SK-N-SH treated with all-trans-retinoic acid at 6 μM for 48 hours (cell line): ENCODE measurements around the gene C1D.

Source experiments
- ARNTL ChIP-seq: fragments of 450-650 bp; formaldehyde crosslinking; IDR thresholded peaks from 2 replicates; pipeline ENCODE4 v1.5.0; 2020; ENCODE audit warnings: low read depth, mild to moderate bottlenecking, moderate library complexity, borderline replicate concordance
- BACH2 ChIP-seq: fragments of 250-450 bp; sonication (Bioruptor Pico); IDR thresholded peaks from 2 replicates; pipeline ENCODE4 v1.9.0; 2021; ENCODE audit warnings: mild to moderate bottlenecking, borderline replicate concordance
- CSDC2 ChIP-seq: fragments of 250-450 bp; sonication (Bioruptor Pico); IDR thresholded peaks from 2 replicates; pipeline ENCODE4 v1.5.0; 2020; ENCODE audit warnings: mild to moderate bottlenecking, moderate library complexity
- ESRRG ChIP-seq: fragments of 250-450 bp; sonication (Bioruptor Pico); IDR thresholded peaks from 2 replicates; pipeline ENCODE4 v1.6.1; 2021; ENCODE audit warnings: mild to moderate bottlenecking
- ISL1 ChIP-seq: fragments of 250-450 bp; sonication (Bioruptor Pico); IDR thresholded peaks from 2 replicates; pipeline ENCODE4 v2.1.2; 2022; ENCODE audit warnings: mild to moderate bottlenecking, moderate library complexity
- OSR1 ChIP-seq: fragments of 250-450 bp; sonication (Bioruptor Pico); IDR thresholded peaks from 2 replicates; pipeline ENCODE4 v1.8.0; 2022; ENCODE audit warnings: moderate library complexity, mild to moderate bottlenecking, inconsistent platforms
- PPARA ChIP-seq: fragments of 250-450 bp; sonication (Bioruptor Pico); IDR thresholded peaks from 2 replicates; pipeline ENCODE4 v1.5.0; 2020; ENCODE audit warnings: mild to moderate bottlenecking, borderline replicate concordance
- RARB ChIP-seq: fragments of 250-450 bp; sonication (Bioruptor Pico); IDR thresholded peaks from 2 replicates; pipeline ENCODE4 v1.8.0; 2021; ENCODE audit warnings: mild to moderate bottlenecking, moderate library complexity
- ZFP3 ChIP-seq: fragments of 250-450 bp; sonication (Bioruptor Pico); IDR thresholded peaks from 2 replicates; pipeline ENCODE4 v1.5.0; 2020; ENCODE audit warnings: mild to moderate bottlenecking, moderate library complexity
- ZNF565 ChIP-seq: fragments of 450-650 bp; formaldehyde crosslinking; conservative IDR thresholded peaks from 2 replicates; pipeline ENCODE4 v1.5.0; 2020; ENCODE audit warnings: low read depth, mild to moderate bottlenecking, moderate library complexity
- ZNF8 ChIP-seq: fragments of 450-650 bp; formaldehyde crosslinking; IDR thresholded peaks from 2 replicates; pipeline ENCODE4 v1.5.0; 2020; ENCODE audit warnings: mild to moderate bottlenecking, moderate library complexity
- TF ChIP-seq, protein P1 (sequence below): fragments of 250-450 bp; sonication (Bioruptor Pico); IDR thresholded peaks from 2 replicates; pipeline ENCODE4 v1.8.0; 2020; ENCODE audit warnings: mild to moderate bottlenecking, moderate library complexity, borderline replicate concordance

GRCh38 chr2:68104111-68104835 lies 41.5 kb upstream of the C1D start:
- TF ChIP-seq OSR1 (CRISPR knock-in tag): no peak
- TF ChIP-seq ESRRG (CRISPR knock-in tag): no peak
- TF ChIP-seq CSDC2: no peak
- TF ChIP-seq ZFP3 (CRISPR knock-in tag): no peak
- TF ChIP-seq, protein P1, sequence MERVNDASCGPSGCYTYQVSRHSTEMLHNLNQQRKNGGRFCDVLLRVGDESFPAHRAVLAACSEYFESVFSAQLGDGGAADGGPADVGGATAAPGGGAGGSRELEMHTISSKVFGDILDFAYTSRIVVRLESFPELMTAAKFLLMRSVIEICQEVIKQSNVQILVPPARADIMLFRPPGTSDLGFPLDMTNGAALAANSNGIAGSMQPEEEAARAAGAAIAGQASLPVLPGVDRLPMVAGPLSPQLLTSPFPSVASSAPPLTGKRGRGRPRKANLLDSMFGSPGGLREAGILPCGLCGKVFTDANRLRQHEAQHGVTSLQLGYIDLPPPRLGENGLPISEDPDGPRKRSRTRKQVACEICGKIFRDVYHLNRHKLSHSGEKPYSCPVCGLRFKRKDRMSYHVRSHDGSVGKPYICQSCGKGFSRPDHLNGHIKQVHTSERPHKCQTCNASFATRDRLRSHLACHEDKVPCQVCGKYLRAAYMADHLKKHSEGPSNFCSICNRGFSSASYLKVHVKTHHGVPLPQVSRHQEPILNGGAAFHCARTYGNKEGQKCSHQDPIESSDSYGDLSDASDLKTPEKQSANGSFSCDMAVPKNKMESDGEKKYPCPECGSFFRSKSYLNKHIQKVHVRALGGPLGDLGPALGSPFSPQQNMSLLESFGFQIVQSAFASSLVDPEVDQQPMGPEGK (CRISPR knock-in tag): no peak
- no peak for TF ChIP-seq ZNF565 (CRISPR knock-in tag)
- TF ChIP-seq ISL1: no peak
- TF ChIP-seq PPARA (CRISPR knock-in tag): no peak
- no peak for TF ChIP-seq RARB (CRISPR knock-in tag)
- no peak for TF ChIP-seq ARNTL (CRISPR knock-in tag)
- TF ChIP-seq BACH2 (CRISPR knock-in tag): no peak
- TF ChIP-seq ZNF8 (CRISPR knock-in tag): no peak
